CD8-positive, alpha-beta memory T cell (primary cell): ENCODE results near the gene SACM1L. TPM values are rescaled to one million over a fixed set of nuclear protein-coding genes. Genes with fewer than 3 reads are reported as not detected.

Experiments
- CTCF ChIA-PET: fragments of 350-600 bp; sonication (Branson Sonifier 250); formaldehyde crosslinking; loops from one replicate; lab custom pipeline; 2021; ENCODE audit warnings: antibody characterized with exemption; lab: Charles Lee
- POLR2A ChIA-PET: fragments of 350-600 bp; sonication (Branson Sonifier 250); formaldehyde crosslinking; loops from one replicate; lab custom pipeline; 2021; ENCODE audit warnings: antibody characterized with exemption; lab: Charles Lee
- DNase-seq, 5 donors: peaks; one replicate each; pipeline versions ENCODE4 v3.0.0 to v3.0.0-alpha.2; 2020 to 2022; ENCODE audit warnings: mixed read lengths in 1 of 5
- H3K27ac ChIP-seq: one replicate; pipeline ENCODE4 v1.7.0; 2013; ENCODE audit warnings: low read depth, mild to moderate bottlenecking, low read length, moderate library complexity
- H3K27me3 ChIP-seq: 2 replicates; pipeline ENCODE4 v1.7.0; 2013; ENCODE audit warnings: low read length, mild to moderate bottlenecking; ENCODE audit not compliant: insufficient read depth, poor library complexity, severe bottlenecking
- H3K36me3 ChIP-seq: 2 replicates; pipeline ENCODE4 v1.7.0; 2013; ENCODE audit warnings: mild to moderate bottlenecking, low read length, moderate library complexity; ENCODE audit not compliant: insufficient read depth
- H3K4me1 ChIP-seq: 2 replicates; pipeline ENCODE4 v1.7.0; 2013; ENCODE audit warnings: mild to moderate bottlenecking, low read length, moderate library complexity; ENCODE audit not compliant: insufficient read depth
- H3K4me3 ChIP-seq: 2 replicates; pipeline ENCODE4 v1.7.0; 2013; ENCODE audit warnings: mild to moderate bottlenecking, low read length
- H3K9me3 ChIP-seq: 2 replicates; pipeline ENCODE4 v1.7.0; 2013; ENCODE audit warnings: mild to moderate bottlenecking, low read length
- H3K27ac Mint-ChIP-seq, 8 donors: one replicate each; pipeline ENCODE4 v1.8.0; 2020 to 2021; ENCODE audit warnings: mixed read lengths in 8 of 8, mild to moderate bottlenecking in 6 of 8, inconsistent platforms in 3 of 8, moderate library complexity in 3 of 8
- H3K27me3 Mint-ChIP-seq, 2 donors: one replicate each; pipeline ENCODE4 v1.8.0; 2020 to 2021; ENCODE audit warnings: mixed read lengths in 2 of 2, mild to moderate bottlenecking in 1 of 2, moderate library complexity in 1 of 2
- H3K36me3 Mint-ChIP-seq, 3 donors: one replicate each; pipeline ENCODE4 v1.8.0; 2020 to 2021; ENCODE audit warnings: mixed read lengths in 3 of 3, inconsistent platforms in 1 of 3, mild to moderate bottlenecking in 1 of 3
- H3K4me1 Mint-ChIP-seq, 3 donors: one replicate each; pipeline ENCODE4 v1.8.0; 2020 to 2021; ENCODE audit warnings: mixed read lengths in 3 of 3, inconsistent platforms in 1 of 3, mild to moderate bottlenecking in 1 of 3
- H3K4me3 Mint-ChIP-seq, 7 donors: one replicate each; pipeline ENCODE4 v1.8.0; 2020 to 2021; ENCODE audit warnings: mixed read lengths in 7 of 7, mild to moderate bottlenecking in 6 of 7, moderate library complexity in 4 of 7, inconsistent platforms in 2 of 7
- H3K9me3 Mint-ChIP-seq, 5 donors: one replicate each; pipeline ENCODE4 v1.8.0; 2020 to 2022; ENCODE audit warnings: mixed read lengths in 5 of 5, mild to moderate bottlenecking in 3 of 5, moderate library complexity in 2 of 5, inconsistent platforms in 1 of 5
- polyA plus RNA-seq: library from polyadenylated mRNA; unstranded; fragments of 300-500 nt; fragmentation: Illumina TruSeq; gene quantifications from one replicate; pipeline ENCODE4 v1.2.3, GENCODE V29; 2021
- total RNA-seq, 2 experiments: library from RNA; stranded (reverse); gene quantifications; one replicate each; pipeline ENCODE4 v1.2.3, GENCODE V29; 2021

SACM1L gene
- total and polyA plus RNA-seq, 3 experiments from 2014 or later, result 41.0 to 79.1 (median 78.7) TPM

DNA sequence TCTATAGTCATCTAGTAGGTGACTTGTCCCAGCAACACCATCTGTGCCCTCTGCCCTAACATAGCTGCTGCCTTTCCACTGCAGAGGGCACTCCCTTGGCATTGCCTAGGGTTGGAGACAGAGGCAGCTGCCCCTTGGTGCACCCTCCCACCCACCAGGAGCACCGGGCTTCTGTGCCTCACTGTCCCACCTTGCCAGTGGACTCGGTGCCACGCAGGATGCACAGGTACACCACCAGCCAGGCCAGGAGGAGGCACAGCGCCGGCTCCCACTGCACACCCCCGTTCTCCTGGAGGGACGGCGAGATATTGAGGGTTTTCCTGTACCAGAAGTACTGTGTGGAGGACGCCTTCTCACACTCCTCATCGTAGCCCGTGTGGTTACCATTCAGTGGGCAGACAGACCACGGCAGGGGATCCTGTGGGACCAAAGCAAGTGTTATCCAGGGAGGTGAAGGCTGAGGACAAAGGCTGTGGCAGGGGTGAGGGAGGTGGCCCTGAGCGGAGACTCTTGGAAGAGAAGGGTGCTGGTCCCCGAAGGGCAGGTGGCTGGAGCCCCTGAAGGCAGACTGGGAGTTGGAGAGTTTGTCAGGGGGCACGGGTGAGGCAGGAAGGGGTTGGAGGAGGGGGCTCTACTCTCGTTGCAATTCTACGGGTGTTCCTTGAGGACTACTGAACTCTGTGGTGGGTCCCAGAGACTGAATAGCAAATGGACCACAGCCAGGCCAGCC, 86.5 kb downstream of the SACM1L start:
- H3K36me3 ChIP-seq, result no peaks in the 10 kb centered on the region
- H3K4me3 ChIP-seq, result no peak overlapping the region
- ChIA-PET CTCF (interaction anchor here (1.4 kb wide), 1 partner anchor 14 kb away, joined by 6 read pairs; no protein-coding TSS in a partner anchor), POLR2A (no interaction called here)
- Mint-ChIP-seq H3K36me3 (no peaks in the 10 kb centered on the region), H3K4me3 (no peak overlapping the region), H3K27ac (no peak overlapping the region), H3K4me1 (peaks cover 6 to 17% (median 16%) of the 10 kb centered on the region in 3 donors), H3K9me3 (no peaks in the 10 kb centered on the region), H3K27me3 (peaks cover 4 to 5% of the 10 kb centered on the region in 2 donors)
- no peaks in the 10 kb centered on the region for H3K9me3 ChIP-seq
- H3K27ac ChIP-seq, result no peak overlapping the region
- DNase-seq, result no peak
- no peaks in the 10 kb centered on the region for H3K4me1 ChIP-seq
- peaks cover 4% of the 10 kb centered on the region for H3K27me3 ChIP-seq

DNA sequence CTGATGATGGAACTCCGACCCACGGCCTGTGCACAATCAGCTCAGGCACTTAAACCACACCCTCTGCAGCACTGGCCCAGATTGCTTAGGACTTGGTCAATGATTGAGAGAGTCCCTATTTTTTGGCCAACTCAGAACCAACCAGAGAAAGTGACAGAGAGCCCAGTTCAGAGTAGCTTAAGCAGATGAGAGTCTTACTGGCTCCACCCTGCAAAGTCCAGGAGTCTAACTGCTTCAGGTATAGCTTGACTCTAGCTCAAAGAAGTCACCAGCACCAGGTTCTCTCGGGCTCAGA, 87.1 kb downstream of the SACM1L start:
- no peaks in the 10 kb centered on the region for H3K9me3 Mint-ChIP-seq
- H3K27me3 Mint-ChIP-seq, result peaks cover 4 to 5% of the 10 kb centered on the region in 2 donors
- Histone ChIP-seq H3K27ac (no peak overlapping the region), H3K4me1 (no peaks in the 10 kb centered on the region), H3K9me3 (no peaks in the 10 kb centered on the region), H3K36me3 (no peaks in the 10 kb centered on the region), H3K4me3 (no peak overlapping the region), H3K27me3 (peaks cover 4% of the 10 kb centered on the region)
- DNase-seq, result no peak
- CTCF ChIA-PET, result interaction anchor here (1.4 kb wide), 1 partner anchor 15 kb away, joined by 6 read pairs; no protein-coding TSS in a partner anchor
- H3K4me3 Mint-ChIP-seq, result no peak overlapping the region
- POLR2A ChIA-PET, result no interaction called here
- H3K36me3 Mint-ChIP-seq, result no peaks in the 10 kb centered on the region
- H3K27ac Mint-ChIP-seq, result no peak overlapping the region
- peaks cover 6 to 17% (median 16%) of the 10 kb centered on the region in 3 donors for H3K4me1 Mint-ChIP-seq

- H3K27me3 Mint-ChIP-seq, result peaks cover 4 to 5% of the 10 kb centered on the region in 2 donors
- CTCF ChIA-PET, result interaction anchor here (1.4 kb wide), 1 partner anchor 15 kb away, joined by 6 read pairs; no protein-coding TSS in a partner anchor
Measured at GRCh38 chr3:45776611-45777010, 87.4 kb downstream of the SACM1L start.

DNA sequence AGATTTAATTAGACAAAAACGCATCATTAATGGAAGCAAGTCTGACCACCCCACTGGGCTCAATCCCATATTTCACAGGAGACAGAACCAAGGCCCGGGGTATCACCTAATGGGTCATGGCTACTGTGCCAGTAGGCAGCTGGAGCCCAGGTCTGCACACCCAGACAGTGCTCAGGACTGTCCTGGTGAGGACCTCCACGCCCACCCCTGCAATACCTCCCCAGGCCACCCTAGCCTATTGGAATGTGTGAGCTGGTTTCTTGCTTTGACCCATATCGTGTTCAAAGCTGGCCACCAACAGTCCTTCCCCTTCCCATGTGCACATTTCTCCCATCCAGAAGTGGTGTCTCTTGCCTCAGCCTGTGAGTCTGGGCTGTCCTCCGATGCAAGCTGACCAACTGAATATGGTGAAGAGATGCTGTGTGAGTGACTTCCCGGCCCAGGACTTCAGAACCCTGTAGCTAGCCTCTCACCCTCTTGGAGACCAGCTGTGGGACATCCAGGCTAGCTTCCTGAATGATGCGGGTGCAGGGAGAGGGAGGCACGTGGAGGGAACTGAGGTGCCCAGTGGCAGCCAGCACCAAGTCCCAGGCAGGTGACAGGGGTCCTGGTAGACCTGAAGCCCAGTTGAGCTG, 88.0 kb downstream of the SACM1L start:
- peaks cover 4% of the 10 kb centered on the region for H3K27me3 ChIP-seq
- H3K4me1 ChIP-seq, result no peaks in the 10 kb centered on the region
- H3K4me1 Mint-ChIP-seq, result peaks cover 4 to 12% (median 12%) of the 10 kb centered on the region in 3 donors
- no peaks in the 10 kb centered on the region for H3K36me3 Mint-ChIP-seq
- H3K4me3 Mint-ChIP-seq, result no peak overlapping the region
- H3K27me3 Mint-ChIP-seq, result peaks cover 4 to 5% of the 10 kb centered on the region in 2 donors
- POLR2A ChIA-PET, result no interaction called here
- H3K4me3 ChIP-seq, result no peak overlapping the region
- H3K27ac ChIP-seq, result no peak overlapping the region
- CTCF ChIA-PET, result interaction anchor here (1.4 kb wide), 1 partner anchor 16 kb away, joined by 6 read pairs; no protein-coding TSS in a partner anchor
- H3K9me3 Mint-ChIP-seq, result no peaks in the 10 kb centered on the region
- no peaks in the 10 kb centered on the region for H3K36me3 ChIP-seq
- no peak for DNase-seq
- H3K27ac Mint-ChIP-seq, result no peak overlapping the region
- no peaks in the 10 kb centered on the region for H3K9me3 ChIP-seq

More at GRCh38 chr3:45776611-45777010, 87.4 kb downstream of the SACM1L start:
- no peak overlapping the region for H3K4me3 ChIP-seq
- no peaks in the 10 kb centered on the region for H3K9me3 ChIP-seq
- Mint-ChIP-seq H3K9me3 (no peaks in the 10 kb centered on the region), H3K4me3 (no peak overlapping the region), H3K27ac (no peak overlapping the region), H3K4me1 (peaks cover 6 to 17% (median 16%) of the 10 kb centered on the region in 3 donors), H3K36me3 (no peaks in the 10 kb centered on the region)
- POLR2A ChIA-PET, result no interaction called here
- H3K4me1 ChIP-seq, result no peaks in the 10 kb centered on the region
- peaks cover 4% of the 10 kb centered on the region for H3K27me3 ChIP-seq
- no peaks in the 10 kb centered on the region for H3K36me3 ChIP-seq
- DNase-seq, result no peak
- no peak overlapping the region for H3K27ac ChIP-seq

DNA sequence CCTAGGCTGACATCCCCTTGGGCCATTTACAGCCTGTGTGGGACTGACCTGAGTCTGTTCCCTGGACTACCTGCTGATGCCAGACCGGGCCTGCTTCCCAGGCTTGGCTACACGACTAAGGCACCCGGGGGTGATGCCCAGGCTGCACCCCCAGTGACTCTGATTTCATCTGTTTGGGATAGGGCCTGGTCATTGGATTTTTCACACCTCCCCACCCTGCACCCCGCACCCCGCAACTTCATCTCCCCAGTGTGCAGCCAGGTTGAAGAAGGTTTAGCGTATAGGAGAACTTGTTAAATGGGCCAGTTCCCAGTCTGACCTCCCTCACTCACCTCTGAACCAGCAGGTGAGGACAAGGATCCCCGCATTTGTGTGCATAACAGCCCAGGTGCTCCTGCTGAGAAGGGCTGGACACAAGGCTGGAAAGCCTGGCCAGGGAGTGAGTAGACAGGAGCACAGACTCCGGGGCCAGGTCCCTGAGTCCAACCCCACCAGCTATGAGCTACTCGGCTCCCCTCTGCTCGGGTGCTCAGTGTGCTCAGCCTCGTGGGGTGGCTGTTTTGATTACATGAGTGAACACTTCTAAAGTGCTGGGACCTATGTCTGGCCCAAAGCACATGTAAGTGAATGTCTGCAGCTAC, 88.7 kb downstream of the SACM1L start:
- Mint-ChIP-seq H3K4me3 (no peak overlapping the region), H3K27me3 (peaks cover 4 to 5% of the 10 kb centered on the region in 2 donors), H3K4me1 (peaks cover 2 to 6% (median 6%) of the 10 kb centered on the region in 3 donors), H3K27ac (no peak overlapping the region), H3K36me3 (no peaks in the 10 kb centered on the region), H3K9me3 (no peaks in the 10 kb centered on the region)
- H3K4me3 ChIP-seq, result no peak overlapping the region
- no peak for DNase-seq
- CTCF ChIA-PET, result no interaction called here
- H3K27me3 ChIP-seq, result peaks cover 4% of the 10 kb centered on the region
- no peaks in the 10 kb centered on the region for H3K4me1 ChIP-seq
- no peaks in the 10 kb centered on the region for H3K9me3 ChIP-seq
- POLR2A ChIA-PET, result no interaction called here
- H3K36me3 ChIP-seq, result no peaks in the 10 kb centered on the region
- H3K27ac ChIP-seq, result no peak overlapping the region

DNA sequence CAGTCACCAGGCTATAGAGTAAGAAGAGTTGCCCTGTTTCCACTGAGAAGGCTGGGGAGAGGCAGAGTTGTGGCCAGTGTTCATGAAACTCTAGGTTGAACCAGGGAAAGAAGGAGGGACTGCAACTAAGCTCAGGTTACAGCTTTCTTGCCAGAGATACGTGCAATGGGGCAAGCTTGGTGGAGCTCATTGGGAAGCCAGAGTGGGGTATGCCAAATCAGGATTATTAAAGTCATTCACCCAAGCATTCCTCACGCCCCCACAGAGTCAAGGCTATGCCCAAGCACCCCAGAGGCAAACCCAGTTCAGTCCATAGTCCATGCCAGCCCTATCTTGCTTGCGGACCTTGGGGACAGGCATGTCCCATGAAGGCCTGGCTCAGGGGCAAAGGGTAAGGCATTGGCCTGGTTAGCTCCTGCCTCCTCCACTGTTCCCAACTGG, 89.6 kb downstream of the SACM1L start:
- Histone ChIP-seq H3K4me1 (no peaks in the 10 kb centered on the region), H3K27ac (no peak overlapping the region), H3K27me3 (peaks cover 4% of the 10 kb centered on the region), H3K4me3 (no peak overlapping the region), H3K36me3 (no peaks in the 10 kb centered on the region), H3K9me3 (no peaks in the 10 kb centered on the region)
- H3K4me1 Mint-ChIP-seq, result no peaks in the 10 kb centered on the region
- H3K27me3 Mint-ChIP-seq, result peaks cover 4 to 5% of the 10 kb centered on the region in 2 donors
- no peak overlapping the region for H3K4me3 Mint-ChIP-seq
- ChIA-PET POLR2A (no interaction called here), CTCF (no interaction called here)
- no peak for DNase-seq
- H3K9me3 Mint-ChIP-seq, result no peaks in the 10 kb centered on the region
- no peak overlapping the region for H3K27ac Mint-ChIP-seq
- no peaks in the 10 kb centered on the region for H3K36me3 Mint-ChIP-seq

GRCh38 chr3:45779746-45780735, 90.8 kb downstream of the SACM1L start:
- no peak for DNase-seq
- Histone ChIP-seq H3K36me3 (no peaks in the 10 kb centered on the region), H3K4me1 (no peaks in the 10 kb centered on the region), H3K27me3 (peaks cover 4% of the 10 kb centered on the region), H3K27ac (no peak overlapping the region), H3K4me3 (no peak overlapping the region), H3K9me3 (no peaks in the 10 kb centered on the region)
- ChIA-PET CTCF (no interaction called here), POLR2A (no interaction called here)
- Mint-ChIP-seq H3K9me3 (peaks cover 0 to 8% (median 5%) of the 10 kb centered on the region in 5 donors), H3K27ac (peak overlapping the region in 1 of 8 donors; percentile 57), H3K4me3 (no peak overlapping the region), H3K27me3 (peaks cover 0 to 13% of the 10 kb centered on the region in 2 donors), H3K36me3 (peaks cover 0 to 12% (median 2%) of the 10 kb centered on the region in 3 donors), H3K4me1 (no peaks in the 10 kb centered on the region)
